NCI-H748 treated with DMSO at 0.1 percent for 48 hours (cell line): ENCODE measurements around the gene FAM83E.
"Not testable (repeated sequence)": the region's sequence is repeated elsewhere in the genome, so short reads cannot be mapped to it uniquely, and the experiment has no call there.

ENCODE experiments used
- DNase-seq: peaks from one replicate; lab custom pipeline; 2025; lab: John Stamatoyannopoulos, UW

The FAM83E gene

GRCh38 chr19:48614436-48615230 lies at the start of gene FAM83E:
FAM83E (minus strand) TSS chr19:48615076; CDS start chr19:48613372, 1,704 bp downstream.
- DNase-seq: peak; percentile 33

- DNase-seq: no peak
These were observed 49.6 kb upstream of the FAM83E start for GRCh38 chr19:48664476-48664875.

- DNase-seq: no peak
These were observed 48.8 kb upstream of the FAM83E start for GRCh38 chr19:48663667-48664066.

GRCh38 chr19:48661711-48662090 lies 46.8 kb upstream of the FAM83E start:
- DNase-seq: no peak

- DNase-seq: no peak
These were observed 46.2 kb upstream of the FAM83E start for GRCh38 chr19:48660852-48661710.

- DNase-seq: no peak
These were observed 44.9 kb upstream of the FAM83E start for GRCh38 chr19:48659768-48660167.

GRCh38 chr19:48658483-48658882 lies 43.6 kb upstream of the FAM83E start:
- no peak for DNase-seq

GRCh38 chr19:48657828-48658227 lies 43.0 kb upstream of the FAM83E start:
- not testable (repeated sequence) for DNase-seq

- DNase-seq: no peak
These were observed 42.1 kb upstream of the FAM83E start for GRCh38 chr19:48656840-48657474.

GRCh38 chr19:48654299-48655059 lies 39.6 kb upstream of the FAM83E start:
- DNase-seq: no peak

- no peak for DNase-seq
These were observed 36.8 kb upstream of the FAM83E start for GRCh38 chr19:48651683-48652048.

GRCh38 chr19:48650974-48651682 lies 36.3 kb upstream of the FAM83E start:
- no peak for DNase-seq

GRCh38 chr19:48648134-48648533 lies 33.3 kb upstream of the FAM83E start:
- no peak for DNase-seq

GRCh38 chr19:48646722-48647216 lies 31.9 kb upstream of the FAM83E start:
- DNase-seq: no peak

- DNase-seq: peak; percentile 83
These were observed 31.3 kb upstream of the FAM83E start, which contains the start of gene CA11 for GRCh38 chr19:48646001-48646721. CA11 (minus strand) TSS chr19:48646187; CDS start chr19:48645632, 555 bp downstream.

- DNase-seq: no peak
These were observed 30.7 kb upstream of the FAM83E start for GRCh38 chr19:48645620-48646000.

GRCh38 chr19:48644839-48645619 lies 30.2 kb upstream of the FAM83E start:
- DNase-seq: peak; percentile 74

- DNase-seq: no peak
These were observed 29.5 kb upstream of the FAM83E start for GRCh38 chr19:48644355-48644754.

- DNase-seq: no peak
These were observed 28.0 kb upstream of the FAM83E start for GRCh38 chr19:48642862-48643261.
